ENCODE results near the gene TRIM74.
"Not testable (repeated sequence)": the region's sequence is repeated elsewhere in the genome, so short reads cannot be mapped to it uniquely, and the experiment has no call there.

The TRIM74 gene

DNA sequence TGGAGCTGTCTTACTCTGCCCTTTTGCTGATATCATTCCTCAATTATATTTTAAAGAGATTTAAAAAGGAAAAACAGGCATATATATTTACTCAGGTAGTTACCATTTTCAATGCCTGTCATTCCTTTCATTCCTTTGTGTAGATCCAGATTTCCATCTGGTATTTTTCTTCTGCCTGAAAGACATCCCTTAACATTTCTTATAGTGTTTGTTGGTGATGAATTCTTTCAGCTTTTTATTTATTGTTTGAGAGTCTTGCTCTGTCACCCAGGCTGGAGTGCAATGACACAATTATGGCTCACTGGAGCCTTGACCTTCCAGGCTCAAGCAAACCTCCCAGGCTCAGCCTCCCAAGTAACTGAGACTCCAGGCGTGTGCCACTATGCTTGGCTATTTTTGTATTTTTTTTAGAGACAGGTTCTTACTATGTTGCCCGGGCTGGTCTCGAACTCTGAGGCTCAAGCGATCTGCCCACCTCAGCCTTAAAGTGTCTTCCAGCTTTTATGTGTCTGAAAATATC, 50.0 kb downstream of the TRIM74 start:
- no peak overlapping the region for H3K27ac ChIP-seq
- no peak overlapping the region for H3K4me3 ChIP-seq

DNA sequence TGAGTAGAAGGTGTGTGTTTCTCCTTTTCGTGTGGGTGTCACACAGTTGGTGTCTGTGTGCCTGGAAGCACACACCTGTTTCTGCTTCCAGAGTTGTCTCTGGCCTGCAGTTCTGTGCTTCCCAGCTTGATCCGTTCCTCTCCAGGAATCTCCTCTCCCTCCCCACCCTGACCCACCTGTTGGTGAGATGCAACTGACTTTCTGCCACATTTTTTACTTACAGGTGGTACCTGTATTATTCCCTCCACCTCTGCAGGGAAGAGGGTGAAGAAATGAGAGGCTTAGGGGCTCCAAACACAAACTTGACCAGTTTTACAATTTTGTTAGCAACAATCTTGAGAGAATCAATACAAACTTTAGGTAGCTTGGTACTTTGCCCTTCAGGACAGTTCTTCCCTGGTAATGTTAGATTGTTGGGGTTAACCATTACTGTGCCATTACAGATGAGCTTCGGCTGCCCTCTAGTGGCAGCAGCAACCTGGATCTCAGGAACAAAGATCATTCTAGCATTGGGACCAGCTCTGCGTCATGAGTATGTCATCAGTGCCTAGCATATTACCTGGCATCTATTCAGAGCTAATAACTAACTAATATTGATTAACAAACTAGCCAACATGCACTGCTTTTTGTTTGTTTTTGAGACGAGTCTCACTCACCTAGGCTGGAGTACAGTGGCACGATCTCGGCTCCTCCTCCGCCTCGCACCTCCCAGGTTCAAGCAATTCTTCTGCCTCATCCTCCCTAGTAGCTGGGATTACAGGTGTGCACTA, 54.3 kb downstream of the TRIM74 start:
- H3K4me3 ChIP-seq, H3K27ac ChIP-seq: not testable (repeated sequence)

DNA sequence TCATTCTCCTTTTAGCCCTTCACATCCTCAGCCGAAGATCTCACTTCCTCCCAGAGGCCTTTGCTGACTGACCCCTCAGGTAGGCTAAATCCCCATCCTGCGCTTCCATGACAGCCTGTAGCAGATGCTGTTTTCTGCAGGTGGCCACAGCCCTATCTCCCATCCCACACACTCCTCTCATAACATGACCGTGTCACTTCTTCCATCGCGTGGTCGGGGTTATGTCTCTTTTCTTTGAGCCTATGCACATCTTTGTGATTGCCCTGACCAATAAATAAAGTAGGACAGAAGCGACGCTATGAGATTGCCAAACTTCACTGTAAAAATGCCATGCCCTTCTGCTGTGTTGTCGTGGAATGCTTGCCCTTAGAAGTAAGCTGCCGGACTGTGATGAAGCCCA, 55.5 kb downstream of the TRIM74 start:
- H3K27ac ChIP-seq, H3K4me3 ChIP-seq: not testable (repeated sequence)

DNA sequence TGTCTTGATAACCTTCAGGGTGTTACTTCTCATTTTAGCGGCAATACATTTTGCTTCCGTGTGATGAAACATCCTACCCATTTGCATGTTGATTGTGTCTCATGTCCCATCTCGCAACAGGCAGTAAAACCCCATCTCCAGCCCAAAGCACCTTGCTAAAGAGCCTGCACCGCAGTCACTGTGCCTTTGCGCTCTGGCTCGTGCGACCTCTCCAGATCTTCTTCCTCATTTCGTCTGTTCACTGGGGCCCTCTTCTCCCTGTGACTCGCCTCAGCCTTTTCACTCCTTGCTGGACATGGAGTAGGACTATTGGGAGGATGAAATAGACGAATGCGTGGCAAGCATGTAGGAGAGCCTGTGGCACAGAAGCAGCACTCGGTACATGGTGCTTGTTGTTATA, 57.9 kb downstream of the TRIM74 start:
- peak overlapping the region in 1 of 21 experiments; percentile 21 for H3K27ac ChIP-seq

More for the DNA sequence above, 57.9 kb downstream of the TRIM74 start:
- not testable (repeated sequence) for H3K4me3 ChIP-seq
